Measurements from ENCODE around the gene MIER3. TPM values are rescaled to one million over a fixed set of nuclear protein-coding genes. Genes with fewer than 3 reads are reported as not detected.

Gene MIER3
- total RNA-seq, 2 donors from 2014 or later, result 35.8 to 40.6 TPM

GRCh38 chr5:56938858-56939257, 13.1 kb downstream of the MIER3 start:
- peaks cover 0 to 12% of the 10 kb centered on the region in 2 donors for H3K36me3 ChIP-seq
- no peaks in the 10 kb centered on the region for H3K4me1 ChIP-seq (replicated peaks)
- 56% methylated on average over 1 of the region's 1 CpG for WGBS
- no peaks in the 10 kb centered on the region for H3K9me3 ChIP-seq
- no peak for DNase-seq (ENCODE audit: low spot score)
- no peak for TF ChIP-seq POLR2A (IDR thresholded peaks at IDR 0.05)
- no peak for TF ChIP-seq POLR2AphosphoS5 (IDR thresholded peaks at IDR 0.05)
- TF ChIP-seq CTCF (IDR thresholded peaks at IDR 0.05), result no peak
- no peaks in the 10 kb centered on the region for H3K27me3 ChIP-seq (replicated peaks; ENCODE audit: insufficient read depth)
- H3K4me3 ChIP-seq, result no peak overlapping the region
- no peak overlapping the region for H3K27ac ChIP-seq
- intact Hi-C loops (cut with DNase I), result no loop called here

GRCh38 chr5:56934325-56934724, 17.6 kb downstream of the MIER3 start:
- intact Hi-C loops (cut with DNase I), result no loop called here
- no peaks in the 10 kb centered on the region for H3K4me1 ChIP-seq (replicated peaks)
- 68% methylated on average over 1 of the region's 1 CpG for WGBS
- TF ChIP-seq POLR2A (IDR thresholded peaks at IDR 0.05), result no peak
- H3K9me3 ChIP-seq, result no peaks in the 10 kb centered on the region
- no peak for DNase-seq (ENCODE audit: low spot score)
- no peak overlapping the region for H3K27ac ChIP-seq
- no peak overlapping the region for H3K4me3 ChIP-seq
- H3K36me3 ChIP-seq, result peaks cover 0 to 12% of the 10 kb centered on the region in 2 donors
- no peaks in the 10 kb centered on the region for H3K27me3 ChIP-seq (replicated peaks; ENCODE audit: insufficient read depth)

- intact Hi-C loops (cut with DNase I), result no loop called here
Measured at GRCh38 chr5:56922922-56923321, 29.0 kb downstream of the MIER3 start.

DNA sequence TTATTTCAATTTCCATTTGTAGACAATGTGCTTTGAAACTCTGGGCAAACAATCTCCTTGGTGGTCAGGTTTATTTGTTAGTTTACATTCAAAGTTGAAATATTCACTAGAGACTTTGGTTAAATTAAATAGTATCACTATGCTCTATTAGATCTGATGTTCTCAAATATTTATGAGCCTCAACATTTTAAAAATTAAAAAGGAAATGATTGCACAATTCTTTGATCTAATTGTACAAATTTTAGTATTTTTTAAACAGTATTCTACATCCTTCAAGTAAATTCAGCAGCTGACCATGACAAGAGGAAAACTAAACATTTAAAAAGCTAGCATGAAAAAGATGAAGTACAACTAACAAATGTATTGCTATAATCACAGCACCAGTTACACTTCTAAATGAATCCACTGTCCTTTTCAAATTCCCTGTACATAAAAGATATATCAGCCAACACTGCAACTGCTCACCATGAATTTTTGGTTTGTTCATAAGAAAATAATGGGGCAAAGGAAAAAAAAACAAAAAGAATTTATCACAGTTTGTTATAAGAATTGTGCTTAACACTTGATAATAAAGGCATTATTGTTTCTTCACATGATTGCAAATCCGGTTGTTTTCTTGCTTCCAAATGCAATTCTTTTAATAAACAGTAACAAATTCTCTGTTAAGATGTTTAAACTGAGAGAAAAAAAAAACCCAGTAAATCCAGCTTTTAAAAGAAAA, 31.8 kb downstream of the MIER3 start:
- WGBS, result 84% methylated on average over 1 of the region's 1 CpG
- intact Hi-C loops (cut with DNase I), result no loop called here
- TF ChIP-seq POLR2A (IDR thresholded peaks at IDR 0.05) (no peak), POLR2AphosphoS5 (IDR thresholded peaks at IDR 0.05) (no peak), CTCF (IDR thresholded peaks at IDR 0.05) (no peak)
- Histone ChIP-seq H3K9me3 (no peaks in the 10 kb centered on the region), H3K4me3 (no peak overlapping the region), H3K4me1 (replicated peaks) (no peaks in the 10 kb centered on the region), H3K27ac (no peak overlapping the region), H3K27me3 (replicated peaks; ENCODE audit: insufficient read depth) (no peaks in the 10 kb centered on the region), H3K36me3 (peaks cover 0 to 5% of the 10 kb centered on the region in 2 donors)
- no peak for DNase-seq (ENCODE audit: low spot score)

More at GRCh38 chr5:56922922-56923321, 29.0 kb downstream of the MIER3 start:
- H3K27me3 ChIP-seq (replicated peaks; ENCODE audit: insufficient read depth), result no peaks in the 10 kb centered on the region
- 95% methylated on average over 6 of the region's 6 CpGs for WGBS
- no peak overlapping the region for H3K27ac ChIP-seq
- no peak for TF ChIP-seq POLR2AphosphoS5 (IDR thresholded peaks at IDR 0.05)
- TF ChIP-seq POLR2A (IDR thresholded peaks at IDR 0.05), result no peak
- no peak for TF ChIP-seq CTCF (IDR thresholded peaks at IDR 0.05)
- H3K9me3 ChIP-seq, result no peaks in the 10 kb centered on the region
- H3K4me1 ChIP-seq (replicated peaks), result no peaks in the 10 kb centered on the region
- H3K4me3 ChIP-seq, result no peak overlapping the region
- no peak for DNase-seq (ENCODE audit: low spot score)
- peaks cover 0 to 5% of the 10 kb centered on the region in 2 donors for H3K36me3 ChIP-seq

GRCh38 chr5:56918054-56918453, 33.9 kb downstream of the MIER3 start:
- Histone ChIP-seq H3K27me3 (replicated peaks; ENCODE audit: insufficient read depth) (no peaks in the 10 kb centered on the region), H3K9me3 (no peaks in the 10 kb centered on the region), H3K4me3 (no peak overlapping the region), H3K27ac (no peak overlapping the region), H3K36me3 (peaks cover 0 to 4% of the 10 kb centered on the region in 2 donors), H3K4me1 (replicated peaks) (no peaks in the 10 kb centered on the region)
- no peak for TF ChIP-seq POLR2AphosphoS5 (IDR thresholded peaks at IDR 0.05)
- TF ChIP-seq CTCF (IDR thresholded peaks at IDR 0.05), result no peak
- no peak for TF ChIP-seq POLR2A (IDR thresholded peaks at IDR 0.05)
- WGBS, result 65% methylated on average over 2 of the region's 2 CpGs
- intact Hi-C loops (cut with DNase I), result no loop called here
- DNase-seq (ENCODE audit: low spot score), result no peak

All from prostate gland (tissue), 2 donors.